Neural cell (in vitro differentiated cells): ENCODE data around the gene KDM1B. TPM values are rescaled to one million over a fixed set of nuclear protein-coding genes. Genes with fewer than 3 reads are reported as not detected.
"Not testable (repeated sequence)": the region's sequence is repeated elsewhere in the genome, so short reads cannot be mapped to it uniquely, and the experiment has no call there.

ENCODE experiments used
- H2AFZ ChIP-seq: fragments of 200-600, 300-800 bp; sonication (generic), shearing (Covaris generic); 2 replicates; pipeline ENCODE4 v1.6.0; 2014; ENCODE audit warnings: low read depth, mild to moderate bottlenecking, antibody characterized with exemption, low read length, moderate library complexity
- H3F3A ChIP-seq: fragments of 200-600 bp; shearing (Covaris generic); 2 replicates; pipeline ENCODE4 v1.6.1; 2016; ENCODE audit warnings: mild to moderate bottlenecking, moderate library complexity, mixed read lengths, antibody characterized with exemption, low read length; ENCODE audit not compliant: insufficient read depth, poor library complexity, severe bottlenecking
- H3K27ac ChIP-seq: fragments of 200-600, 300-800 bp; sonication (generic), shearing (Covaris generic); 2 replicates; pipeline ENCODE4 v1.5.1; 2014; ENCODE audit warnings: mild to moderate bottlenecking, low read length, moderate library complexity
- H3K27me3 ChIP-seq: fragments of 300-800, 200-600 bp; sonication (generic), shearing (Covaris generic); 2 replicates; pipeline ENCODE4 v1.6.0; 2014; ENCODE audit warnings: mild to moderate bottlenecking, low read depth, low read length, moderate library complexity; ENCODE audit not compliant: insufficient read depth
- H3K36me3 ChIP-seq: fragments of 300-800, 200-600 bp; sonication (generic), shearing (Covaris generic); 2 replicates; pipeline ENCODE4 v1.5.1; 2014; ENCODE audit warnings: mild to moderate bottlenecking, antibody characterized with exemption, low read length, moderate library complexity; ENCODE audit not compliant: insufficient read depth
- H3K4me2 ChIP-seq: fragments of 300-800, 200-600 bp; sonication (generic), shearing (Covaris generic); 2 replicates; pipeline ENCODE4 v1.6.0; 2014; ENCODE audit warnings: mild to moderate bottlenecking, low read length
- H3K4me3 ChIP-seq: fragments of 300-800, 200-600 bp; sonication (generic), shearing (Covaris generic); 2 replicates; pipeline ENCODE4 v1.5.1; 2014; ENCODE audit warnings: mild to moderate bottlenecking, low read length, moderate library complexity
- H3K79me2 ChIP-seq: fragments of 200-600 bp; shearing (Covaris generic); replicated peaks from 2 replicates; pipeline ENCODE4 v1.6.0; 2014; ENCODE audit warnings: mild to moderate bottlenecking, low read length, moderate library complexity; ENCODE audit not compliant: insufficient read depth
- H3K9ac ChIP-seq: fragments of 300-800, 200-600 bp; sonication (generic), shearing (Covaris generic); 2 replicates; pipeline ENCODE4 v1.6.1; 2016; ENCODE audit warnings: mild to moderate bottlenecking, low read length, mixed read lengths
- H3K9me2 ChIP-seq: fragments of 200-600 bp; shearing (Covaris generic); 2 replicates; pipeline ENCODE4 v1.6.1; 2016; ENCODE audit warnings: mild to moderate bottlenecking, low read length, mixed read lengths; ENCODE audit not compliant: insufficient read depth
- H3K9me3 ChIP-seq: fragments of 200-600, 300-800 bp; sonication (generic), shearing (Covaris generic); 2 replicates; pipeline ENCODE4 v1.6.1; 2016; ENCODE audit warnings: mild to moderate bottlenecking, mixed run types, low read length, moderate library complexity, mixed read lengths
- H4K20me1 ChIP-seq: fragments of 200-600 bp; shearing (Covaris generic); 2 replicates; pipeline ENCODE4 v1.6.1; 2016; ENCODE audit warnings: mild to moderate bottlenecking, mixed run types; ENCODE audit not compliant: insufficient read depth
- MXI1 ChIP-seq: fragments of 450-650 bp; conservative IDR thresholded peaks from 2 replicates; pipeline ENCODE4 v1.6.1; 2014; ENCODE audit warnings: antibody characterized with exemption, mild to moderate bottlenecking; ENCODE audit not compliant: poor library complexity, severe bottlenecking
- polyA plus RNA-seq: library from polyadenylated mRNA; depleted of rRNA; stranded (reverse); fragments of >200 nt; gene quantifications from 2 replicates; pipeline ENCODE4 v1.2.3, GENCODE V29; 2014

The KDM1B gene
- polyA plus RNA-seq, 1 donor from 2014 or later: 24.5 TPM

DNA sequence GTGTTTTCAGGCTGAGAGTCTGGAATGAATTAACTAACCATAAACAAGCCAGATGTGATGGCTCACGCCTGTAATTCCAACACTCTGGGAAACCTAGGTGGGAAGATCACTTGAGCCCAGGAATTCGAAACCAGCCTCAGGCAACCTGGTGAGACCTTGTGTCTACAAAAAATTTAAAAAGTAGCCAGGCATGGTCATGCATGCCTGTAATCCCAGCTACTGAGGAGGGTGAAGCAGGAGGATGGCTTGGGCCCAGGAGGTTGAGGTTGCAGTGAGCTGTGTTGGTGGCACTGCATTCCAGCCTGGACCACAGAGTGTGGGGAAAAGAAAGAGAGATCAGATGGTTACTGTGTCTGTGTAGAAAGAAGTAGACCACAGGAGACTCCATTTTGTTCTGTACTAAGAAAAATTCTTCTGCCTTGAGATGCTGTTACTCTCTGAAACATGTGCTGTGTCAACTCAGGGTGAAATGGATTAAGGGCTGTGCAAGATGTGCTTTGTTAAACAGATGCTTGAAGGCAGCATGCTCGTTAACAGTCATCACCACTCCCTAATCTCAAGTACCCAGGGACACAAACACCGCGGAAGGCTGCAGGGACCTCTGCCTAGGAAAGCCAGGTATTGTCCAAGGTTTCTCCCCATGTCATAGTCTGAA is 71.4 kb downstream of the KDM1B start:
- H3K9ac ChIP-seq, H3K27me3 ChIP-seq, H3K27ac ChIP-seq, H3K4me3 ChIP-seq, H2AFZ ChIP-seq, H3K9me2 ChIP-seq, H3K4me2 ChIP-seq, H3K79me2 ChIP-seq, H3K9me3 ChIP-seq, H3F3A ChIP-seq, H4K20me1 ChIP-seq: not testable (repeated sequence)
- peaks cover 15% of the 10 kb centered on the region for H3K36me3 ChIP-seq

DNA sequence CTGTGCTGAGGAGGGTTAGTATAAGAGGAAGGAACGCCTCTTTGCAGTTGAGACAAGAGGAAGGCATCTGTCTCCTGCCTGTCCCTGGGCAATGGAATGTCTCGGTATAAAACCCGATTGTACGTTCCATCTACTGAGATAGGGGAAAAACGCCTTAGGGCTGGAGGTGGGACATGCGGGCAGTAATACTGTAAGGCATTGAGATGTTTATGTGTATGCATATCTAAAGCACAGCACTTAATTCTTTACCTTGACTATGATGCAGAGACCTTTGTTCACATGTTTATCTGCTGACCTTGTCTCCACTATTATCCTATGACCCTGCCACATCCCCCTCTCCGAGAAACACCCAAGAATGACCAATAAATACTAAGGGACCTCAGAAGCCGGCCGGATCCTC is 71.9 kb downstream of the KDM1B start:
- H3K9me2 ChIP-seq, H3K4me3 ChIP-seq, H2AFZ ChIP-seq, H4K20me1 ChIP-seq, H3K9me3 ChIP-seq, H3K27ac ChIP-seq, H3K9ac ChIP-seq, H3K79me2 ChIP-seq, H3K4me2 ChIP-seq, H3K27me3 ChIP-seq, H3F3A ChIP-seq: not testable (repeated sequence)
- peaks cover 15% of the 10 kb centered on the region for H3K36me3 ChIP-seq

DNA sequence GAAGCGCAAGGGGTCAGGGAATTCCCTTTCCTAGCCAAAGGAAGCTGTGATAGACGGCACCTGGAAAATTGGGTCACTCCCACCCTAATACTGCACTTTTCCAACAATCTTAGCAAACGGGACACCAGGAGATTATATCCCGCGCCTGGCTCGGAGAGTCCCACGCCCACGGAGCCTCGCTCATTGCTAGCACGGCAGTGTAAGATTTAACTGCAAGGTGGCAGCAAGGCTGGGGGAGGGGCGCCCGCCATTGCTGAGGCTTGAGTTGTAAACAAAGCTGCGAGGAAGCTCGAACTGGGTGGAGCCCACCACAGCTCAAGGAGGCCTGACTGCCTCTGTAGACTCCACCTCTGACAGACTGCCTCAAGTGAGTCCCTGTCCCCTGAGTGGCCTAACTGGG is 73.4 kb downstream of the KDM1B start:
- H3K4me2 ChIP-seq, H2AFZ ChIP-seq, H3K27me3 ChIP-seq, H3K9me3 ChIP-seq, H3K4me3 ChIP-seq, H3K79me2 ChIP-seq, H3F3A ChIP-seq, H3K9ac ChIP-seq, H3K9me2 ChIP-seq, H3K27ac ChIP-seq, H4K20me1 ChIP-seq: not testable (repeated sequence)
- peaks cover 15% of the 10 kb centered on the region for H3K36me3 ChIP-seq

DNA sequence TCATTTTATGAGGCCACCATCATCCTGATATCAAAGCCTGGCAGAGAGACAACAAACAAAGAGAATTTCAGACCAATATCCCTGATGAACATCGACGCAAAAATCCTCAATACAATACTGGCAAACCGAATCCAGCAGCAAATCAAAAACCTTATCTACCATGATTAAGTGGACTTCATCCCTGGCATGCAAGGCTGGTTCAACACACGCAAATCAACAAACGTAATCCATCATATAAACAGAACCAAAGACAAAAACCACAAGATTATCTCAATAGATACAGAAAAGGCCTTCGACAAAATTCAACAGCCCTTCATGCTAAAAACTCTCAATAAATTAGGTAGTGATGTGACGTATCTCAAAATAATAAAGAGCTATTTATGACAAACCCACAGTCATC is 76.6 kb downstream of the KDM1B start:
- H3F3A ChIP-seq, H3K79me2 ChIP-seq, H3K27ac ChIP-seq, H3K27me3 ChIP-seq, H3K4me2 ChIP-seq, H3K9me2 ChIP-seq, H4K20me1 ChIP-seq, H3K9me3 ChIP-seq, H3K4me3 ChIP-seq, H3K36me3 ChIP-seq, H3K9ac ChIP-seq, H2AFZ ChIP-seq: not testable (repeated sequence)

DNA sequence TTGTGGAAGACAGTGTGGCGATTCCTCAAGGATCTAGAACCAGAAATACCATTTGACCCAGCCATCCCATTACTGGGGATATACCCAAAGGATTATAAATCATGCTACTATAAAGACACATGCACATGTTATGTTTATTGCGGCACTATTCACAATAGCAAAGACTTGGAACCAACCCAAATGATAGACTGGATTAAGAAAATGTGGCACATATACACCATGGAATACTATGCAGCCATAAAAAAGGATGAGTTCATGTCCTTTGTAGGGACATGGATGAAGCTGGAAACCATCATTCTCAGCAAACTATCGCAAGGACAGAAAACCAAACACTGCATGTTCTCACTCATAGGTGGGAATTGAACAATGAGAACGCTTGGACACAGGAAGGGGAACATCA is 78.5 kb downstream of the KDM1B start:
- not testable (repeated sequence) for H3K36me3 ChIP-seq, H3K9me2 ChIP-seq, H3K27me3 ChIP-seq, H3K9ac ChIP-seq, H3K4me3 ChIP-seq, H3K9me3 ChIP-seq, H3K79me2 ChIP-seq, H2AFZ ChIP-seq, H3K27ac ChIP-seq, H3K4me2 ChIP-seq, H3F3A ChIP-seq, H4K20me1 ChIP-seq

DNA sequence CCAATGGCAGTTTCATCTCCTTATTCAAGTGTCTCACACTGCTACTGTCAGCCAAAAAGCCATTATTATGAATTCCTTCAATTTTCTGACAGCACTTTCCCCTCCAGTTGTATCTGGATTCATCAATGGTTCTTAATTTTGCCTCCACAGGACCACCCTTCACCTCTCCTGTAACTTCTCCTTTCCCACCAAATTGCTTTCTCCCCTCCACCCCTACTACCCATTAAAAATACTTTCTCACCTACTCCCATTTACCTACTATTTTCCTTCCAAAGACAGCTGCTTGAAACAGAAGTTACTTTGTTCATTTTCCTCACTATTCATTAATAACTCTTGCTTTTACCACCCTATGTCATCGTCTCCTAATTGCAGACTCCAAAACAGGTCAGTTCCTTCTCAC is 79.3 kb downstream of the KDM1B start:
- H3K79me2 ChIP-seq: no peaks in the 10 kb centered on the region
- no peak overlapping the region for H3K27ac ChIP-seq
- no peak overlapping the region for H2AFZ ChIP-seq
- no peaks in the 10 kb centered on the region for H4K20me1 ChIP-seq
- H3K36me3 ChIP-seq: no peaks in the 10 kb centered on the region
- no peak overlapping the region for H3K4me3 ChIP-seq
- H3K4me2 ChIP-seq: no peak overlapping the region
- TF ChIP-seq MXI1: no peak
- no peaks in the 10 kb centered on the region for H3K9me2 ChIP-seq
- no peaks in the 10 kb centered on the region for H3K27me3 ChIP-seq
- H3F3A ChIP-seq: no peaks in the 10 kb centered on the region
- H3K9me3 ChIP-seq: no peaks in the 10 kb centered on the region
- no peak overlapping the region for H3K9ac ChIP-seq
